ENCODE results near the gene ZNF565. TPM values are rescaled to one million over a fixed set of nuclear protein-coding genes. Genes with fewer than 3 reads are reported as not detected.

ZNF565 gene
- total RNA-seq, 1 experiment from 2014 or later: 3.2 TPM

- RAD21 ChIA-PET (ENCODE audit: low non-redundant PET in 1 of 2, low total read pairs in 2 of 2, uncharacterized antibody in 2 of 2, unreplicated experiment in 2 of 2): no interaction called here
- no peak overlapping the region for H3K27ac ChIP-seq (ENCODE audit: low read depth, low read length)
- H3K27me3 ChIP-seq (ENCODE audit: insufficient read depth, low read length): no peaks in the 10 kb centered on the region
- intact Hi-C loops (cut with micrococcal nuclease): no loop called here
- H3K9ac ChIP-seq (ENCODE audit: low read length): no peak overlapping the region
- H3K36me3 ChIP-seq (ENCODE audit: control insufficient read depth in 1 of 2, insufficient read depth in 2 of 2, low read length in 2 of 2): no peaks in the 10 kb centered on the region
- no peak for DNase-seq (ENCODE audit: low read depth, low spot score)
- no peak for ATAC-seq
- no peak overlapping the region for H2AFZ ChIP-seq (ENCODE audit: low read depth, low read length, poor library complexity, severe bottlenecking)
- H3K4me2 ChIP-seq (ENCODE audit: low read length): no peak overlapping the region
- H4K20me1 ChIP-seq (ENCODE audit: insufficient read depth): no peaks in the 10 kb centered on the region
- no peaks in the 10 kb centered on the region for H3K79me2 ChIP-seq (ENCODE audit: insufficient read depth, low read length)
- TF ChIP-seq RAD21 (IDR thresholded peaks at IDR 0.05; ENCODE audit: low read depth): no peak
- no peak for TF ChIP-seq CBX3 (IDR thresholded peaks at IDR 0.05; ENCODE audit: low read depth)
- no peak for TF ChIP-seq CTCF (IDR thresholded peaks at IDR 0.05 in 2 of 3, conservative IDR thresholded peaks at IDR 0.05 in 1 of 3; ENCODE audit: borderline replicate concordance in 1 of 3, insufficient read depth in 1 of 3, low read depth in 2 of 3, low read length in 2 of 3)
- no peak for TF ChIP-seq MAX (IDR thresholded peaks at IDR 0.05)
- TF ChIP-seq ZBTB33 (IDR thresholded peaks at IDR 0.05; ENCODE audit: extremely low read depth, insufficient replicate concordance, low read length): no peak
- no peak for TF ChIP-seq REST (IDR thresholded peaks at IDR 0.05; ENCODE audit: low read depth)
- TF ChIP-seq ZFX (IDR thresholded peaks at IDR 0.05): no peak
- TF ChIP-seq EZH2 (IDR thresholded peaks at IDR 0.05): no peak
- TF ChIP-seq ZNF274 (IDR thresholded peaks at IDR 0.05; ENCODE audit: low read depth, low read length): no peak
- TF ChIP-seq POLR2AphosphoS5 (IDR thresholded peaks at IDR 0.05; ENCODE audit: low read depth, low read length): no peak
- no peak for TF ChIP-seq TCF7L2 (IDR thresholded peaks at IDR 0.05; ENCODE audit: borderline replicate concordance, extremely low read depth, insufficient read depth, insufficient read length)
- TF ChIP-seq FOSL1 (IDR thresholded peaks at IDR 0.05; ENCODE audit: low read depth): no peak
- TF ChIP-seq EGR1 (IDR thresholded peaks at IDR 0.05; ENCODE audit: low read depth): no peak
- TF ChIP-seq SIN3A (IDR thresholded peaks at IDR 0.05; ENCODE audit: low read depth): no peak
- TF ChIP-seq YY1 (IDR thresholded peaks at IDR 0.05; ENCODE audit: extremely low read depth, insufficient replicate concordance, low read depth, low read length): no peak
- TF ChIP-seq POLR2A (IDR thresholded peaks at IDR 0.05; ENCODE audit: borderline replicate concordance, extremely low read depth, insufficient read depth, insufficient read length): no peak
- TF ChIP-seq CEBPB (IDR thresholded peaks at IDR 0.05; ENCODE audit: low read depth): no peak
- TF ChIP-seq SRF (IDR thresholded peaks at IDR 0.05; ENCODE audit: low read depth): no peak
- TF ChIP-seq ELF1 (IDR thresholded peaks at IDR 0.05; ENCODE audit: borderline replicate concordance, low read depth): no peak
- no peaks in the 10 kb centered on the region for H3K4me1 ChIP-seq (ENCODE audit: control insufficient read depth in 1 of 2, insufficient read depth in 2 of 2, low read length in 2 of 2)
- H3K4me3 ChIP-seq (replicated peaks in 1 of 2; ENCODE audit: low read depth in 1 of 2, low read length in 2 of 2): no peak overlapping the region
- POLR2A ChIA-PET: no interaction called here
- CTCF ChIA-PET: no interaction called here
- no peaks in the 10 kb centered on the region for H3K9me3 ChIP-seq (ENCODE audit: control insufficient read depth in 1 of 2, insufficient read depth in 1 of 2, low read depth in 1 of 2, low read length in 2 of 2)
- H3K9me2 ChIP-seq (ENCODE audit: insufficient read depth): no peaks in the 10 kb centered on the region
- no TSS peak for BruUV-seq (replicated peaks)
Measured at GRCh38 chr19:36256853-36257519, 42.5 kb upstream of the ZNF565 start.
